GM12878 (cell line): ENCODE measurements around the gene ALOX12B.

Source experiments
- CTCF ChIP-seq, 3 experiments: IDR thresholded peaks in 2 of 3; conservative IDR thresholded peaks in 1 of 3; 2 replicates each; pipeline ENCODE4 v1.5.1; 2011; ENCODE audit warnings: low read depth in 3 of 3, low read length in 3 of 3, mild to moderate bottlenecking in 3 of 3, control low read depth in 2 of 3, moderate library complexity in 2 of 3, inconsistent platforms in 1 of 3, mixed read lengths in 1 of 3; ENCODE audit not compliant: control insufficient read depth in 2 of 3, insufficient read depth in 1 of 3; ENCODE audit errors: extremely low read depth in 1 of 3
- EP300 ChIP-seq, 2 experiments: fragments of 150-350 bp in 1 of 2; IDR thresholded peaks; 2 replicates each; pipeline ENCODE4 v1.6.1; 2011 to 2012; ENCODE audit warnings: low read depth in 2 of 2, low read length in 2 of 2, borderline replicate concordance in 1 of 2, improper control_type of control experiment in 1 of 2, inconsistent platforms in 1 of 2; ENCODE audit not compliant: control insufficient read depth in 1 of 2
- EZH2 ChIP-seq: IDR thresholded peaks from 2 replicates; pipeline ENCODE4 v1.6.1; 2012; ENCODE audit warnings: low read depth, mild to moderate bottlenecking, control low read depth, inconsistent platforms, low read length, borderline replicate concordance; ENCODE audit not compliant: control insufficient read depth
- POLR2A ChIP-seq: IDR thresholded peaks from 2 replicates; pipeline ENCODE4 v1.6.1; 2011; ENCODE audit warnings: low read depth, mild to moderate bottlenecking, low read length

GRCh38 chr17:8072341-8072728 is 15.2 kb downstream of the ALOX12B start:
- TF ChIP-seq EP300 (IDR thresholded peaks at IDR 0.05; ENCODE audit: borderline replicate concordance in 1 of 2, control insufficient read depth in 1 of 2, low read depth in 2 of 2, low read length in 2 of 2) (no peak), POLR2A (no peak), CTCF (IDR thresholded peaks at IDR 0.05 in 2 of 3, conservative IDR thresholded peaks at IDR 0.05 in 1 of 3; ENCODE audit: control insufficient read depth in 2 of 3, extremely low read depth in 1 of 3, insufficient read depth in 1 of 3, low read depth in 3 of 3, low read length in 3 of 3) (no peak), EZH2 (no peak)
